Upper lobe of left lung (tissue), 6 donors: Measurements from ENCODE around the gene GLMP. TPM values are rescaled to one million over a fixed set of nuclear protein-coding genes. Genes with fewer than 3 reads are reported as not detected.
A peak's percentile ranks its signal among the peaks of the same experiment; 100 is the strongest.

Experiments used
- ATAC-seq, 2 donors: fragments of 200-7000 bp; cut with Tn5 transposase; one replicate each; pipeline ENCODE4 v1.9.1; 2022; ENCODE audit warnings: mild to moderate bottlenecking in 2 of 2, moderate library complexity in 2 of 2; ENCODE audit not compliant: low FRiP score in 2 of 2
- DNase-seq, 2 donors: peaks; one replicate each; pipeline ENCODE4 v3.0.0-alpha.2; 2019 to 2020
- H3K27ac ChIP-seq, 4 donors: fragments of 200-600 bp; sonication (generic); one replicate each; pipeline ENCODE4 v1.5.1; 2016 to 2019
- H3K27me3 ChIP-seq, 4 donors: fragments of 200-600 bp; sonication (generic); one replicate each; pipeline ENCODE4 v1.5.1; 2017 to 2019
- H3K36me3 ChIP-seq, 4 donors: fragments of 200-600 bp; sonication (generic); one replicate each; pipeline ENCODE4 v1.5.1; 2016 to 2019
- H3K4me1 ChIP-seq, 4 donors: fragments of 200-600 bp; sonication (generic); one replicate each; pipeline ENCODE4 v1.5.1; 2018 to 2019
- H3K4me3 ChIP-seq, 4 donors: fragments of 200-600 bp; sonication (generic); one replicate each; pipeline ENCODE4 v1.5.1; 2017 to 2019; ENCODE audit warnings: mild to moderate bottlenecking in 2 of 4, moderate library complexity in 1 of 4
- H3K9me3 ChIP-seq, 4 donors: fragments of 200-600 bp; sonication (generic); one replicate each; pipeline ENCODE4 v1.5.1; 2018 to 2019
- CTCF ChIP-seq, 6 experiments: fragments of 450-650 bp in 4 of 6; fragments of 200-600 bp in 2 of 6; sonication (generic) in 2 of 6; IDR thresholded peaks; one replicate each; pipeline ENCODE4 v1.5.1; 2016 to 2019; ENCODE audit warnings: antibody characterized with exemption in 6 of 6
- EP300 ChIP-seq, 4 donors: sonication (generic); formaldehyde crosslinking; IDR thresholded peaks; one replicate each; pipeline ENCODE4 v1.5.1; 2017; ENCODE audit warnings: antibody characterized with exemption in 4 of 4, control low read depth in 2 of 4
- POLR2A ChIP-seq, 4 donors: fragments of 450-650 bp; IDR thresholded peaks; one replicate each; pipeline ENCODE4 v1.5.1; 2016 to 2017; ENCODE audit warnings: antibody characterized with exemption in 4 of 4, mild to moderate bottlenecking in 2 of 4
- POLR2AphosphoS5 ChIP-seq, 2 donors: sonication (generic); formaldehyde crosslinking; IDR thresholded peaks; one replicate each; pipeline ENCODE4 v1.5.1; 2017; ENCODE audit warnings: antibody characterized with exemption in 2 of 2
- WGBS, 2 donors: methylation state at CpG; one replicate each; pipeline ENCODE4 v1.1.5; 2017 to 2018; 5-methylcytosine and 5-hydroxymethylcytosine counted together
- total RNA-seq, 6 donors: library from RNA; depleted of rRNA in 4 of 6; stranded (reverse); fragments of >200 nt in 4 of 6; gene quantifications; one replicate each; pipeline versions ENCODE4 v1.1.0 to v1.2.1, GENCODE V29; 2016 to 2021
- donor health status: DM: no; HTN: no; CAD: no; lungs with moderate emphysema.
- donor health status: DM: no; HTN: yes; CAD: no; lungs with severe emphysema.

GLMP gene
- total RNA-seq, 6 donors from 2014 or later = 22.1 to 80.4 (median 50.9) TPM

- H3K4me3 ChIP-seq = no peak overlapping the region
- 85 to 100% methylated on average over 1 of the region's 1 CpG for WGBS, 2 donors
- no peaks in the 10 kb centered on the region for H3K9me3 ChIP-seq
- TF ChIP-seq POLR2AphosphoS5 (IDR thresholded peaks at IDR 0.05) (no peak), CTCF (IDR thresholded peaks at IDR 0.05) (peak in 4 of 6 experiments; percentile 21 to 33 (median 24)), EP300 (IDR thresholded peaks at IDR 0.05) (no peak)
- DNase-seq (no peak), ATAC-seq (no peak)
- H3K27me3 ChIP-seq = no peaks in the 10 kb centered on the region
- H3K4me1 ChIP-seq = no peaks in the 10 kb centered on the region
- H3K27ac ChIP-seq = no peak overlapping the region
- peaks cover 57 to 100% (median 92%) of the 10 kb centered on the region in 4 donors for H3K36me3 ChIP-seq
Observed at GRCh38 chr1:156319664-156320063, 24.2 kb upstream of the GLMP start.

- no peak for TF ChIP-seq POLR2AphosphoS5 (IDR thresholded peaks at IDR 0.05)
- no peak for TF ChIP-seq POLR2A (IDR thresholded peaks at IDR 0.05)
- TF ChIP-seq CTCF (IDR thresholded peaks at IDR 0.05) = no peak
- no peak for TF ChIP-seq EP300 (IDR thresholded peaks at IDR 0.05)
- 89 to 91% methylated on average over 7 of the region's 7 CpGs for WGBS, 2 donors
- no peak for DNase-seq
Observed at GRCh38 chr1:156316909-156317308, 21.4 kb upstream of the GLMP start.

GRCh38 chr1:156310962-156311361 is 15.5 kb upstream of the GLMP start:
- H3K4me3 ChIP-seq = no peak overlapping the region
- H3K27me3 ChIP-seq = no peaks in the 10 kb centered on the region
- WGBS, 2 donors = 74 to 86% methylated on average over 6 of the region's 6 CpGs
- H3K36me3 ChIP-seq = peaks cover 29 to 100% (median 81%) of the 10 kb centered on the region in 4 donors
- ATAC-seq (no peak), DNase-seq (no peak)
- no peak for TF ChIP-seq POLR2A (IDR thresholded peaks at IDR 0.05)
- TF ChIP-seq CTCF (IDR thresholded peaks at IDR 0.05) = no peak
- no peak for TF ChIP-seq EP300 (IDR thresholded peaks at IDR 0.05)
- no peak for TF ChIP-seq POLR2AphosphoS5 (IDR thresholded peaks at IDR 0.05)
- no peak overlapping the region for H3K27ac ChIP-seq
- H3K4me1 ChIP-seq = no peaks in the 10 kb centered on the region
- H3K9me3 ChIP-seq = no peaks in the 10 kb centered on the region

More at GRCh38 chr1:156316909-156317308, 21.4 kb upstream of the GLMP start:
- no peaks in the 10 kb centered on the region for H3K27me3 ChIP-seq
- no peak overlapping the region for H3K4me3 ChIP-seq
- peaks cover 50 to 100% (median 85%) of the 10 kb centered on the region in 4 donors for H3K36me3 ChIP-seq
- H3K27ac ChIP-seq = no peak overlapping the region
- no peaks in the 10 kb centered on the region for H3K4me1 ChIP-seq
- no peak for ATAC-seq
- H3K9me3 ChIP-seq = no peaks in the 10 kb centered on the region

GRCh38 chr1:156308078-156308477 is 12.6 kb upstream of the GLMP start:
- ATAC-seq (no peak), DNase-seq (no peak)
- Histone ChIP-seq H3K27ac (no peak overlapping the region), H3K27me3 (no peaks in the 10 kb centered on the region), H3K36me3 (peaks cover 21 to 84% (median 63%) of the 10 kb centered on the region in 4 donors), H3K9me3 (no peaks in the 10 kb centered on the region), H3K4me1 (no peaks in the 10 kb centered on the region), H3K4me3 (no peak overlapping the region)
- TF ChIP-seq POLR2AphosphoS5 (IDR thresholded peaks at IDR 0.05) (no peak), CTCF (IDR thresholded peaks at IDR 0.05) (no peak), EP300 (IDR thresholded peaks at IDR 0.05) (no peak), POLR2A (IDR thresholded peaks at IDR 0.05) (no peak)

GRCh38 chr1:156305215-156305614 is 9.7 kb upstream of the GLMP start:
- H3K36me3 ChIP-seq = peaks cover 13 to 55% (median 38%) of the 10 kb centered on the region in 4 donors
- H3K9me3 ChIP-seq = no peaks in the 10 kb centered on the region
- TF ChIP-seq POLR2A (IDR thresholded peaks at IDR 0.05) (no peak), EP300 (IDR thresholded peaks at IDR 0.05) (no peak), CTCF (IDR thresholded peaks at IDR 0.05) (no peak), POLR2AphosphoS5 (IDR thresholded peaks at IDR 0.05) (no peak)
- DNase-seq = no peak
- no peaks in the 10 kb centered on the region for H3K4me1 ChIP-seq
- H3K27me3 ChIP-seq = no peaks in the 10 kb centered on the region
- H3K4me3 ChIP-seq = no peak overlapping the region
- ATAC-seq = no peak
- H3K27ac ChIP-seq = no peak overlapping the region
- 71 to 75% methylated on average over 2 of the region's 2 CpGs for whole genome bisulfite sequencing, 2 donors
